ENCODE results near the gene STAC.

Gene STAC

DNA sequence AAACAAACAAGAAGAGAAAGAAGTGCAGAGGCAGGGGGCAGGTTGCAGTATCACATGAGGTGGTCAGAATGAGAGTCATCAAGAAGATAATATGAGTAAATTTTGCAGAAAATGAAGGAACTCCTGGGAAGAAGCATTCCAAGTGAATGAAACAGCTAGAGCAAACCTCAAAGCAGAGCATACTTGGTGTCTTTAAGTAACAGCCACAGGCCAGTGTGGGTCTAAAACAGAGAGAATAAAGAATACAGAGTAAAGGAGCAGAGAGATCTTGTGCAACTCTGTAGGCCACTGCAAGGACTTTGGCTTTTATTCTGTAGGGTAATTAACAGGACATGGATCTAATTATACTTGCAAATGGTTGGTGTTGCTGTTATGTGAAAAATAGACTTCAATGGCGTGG lies 81.3 kb downstream of the STAC start:
- TF ChIP-seq, protein P1, sequence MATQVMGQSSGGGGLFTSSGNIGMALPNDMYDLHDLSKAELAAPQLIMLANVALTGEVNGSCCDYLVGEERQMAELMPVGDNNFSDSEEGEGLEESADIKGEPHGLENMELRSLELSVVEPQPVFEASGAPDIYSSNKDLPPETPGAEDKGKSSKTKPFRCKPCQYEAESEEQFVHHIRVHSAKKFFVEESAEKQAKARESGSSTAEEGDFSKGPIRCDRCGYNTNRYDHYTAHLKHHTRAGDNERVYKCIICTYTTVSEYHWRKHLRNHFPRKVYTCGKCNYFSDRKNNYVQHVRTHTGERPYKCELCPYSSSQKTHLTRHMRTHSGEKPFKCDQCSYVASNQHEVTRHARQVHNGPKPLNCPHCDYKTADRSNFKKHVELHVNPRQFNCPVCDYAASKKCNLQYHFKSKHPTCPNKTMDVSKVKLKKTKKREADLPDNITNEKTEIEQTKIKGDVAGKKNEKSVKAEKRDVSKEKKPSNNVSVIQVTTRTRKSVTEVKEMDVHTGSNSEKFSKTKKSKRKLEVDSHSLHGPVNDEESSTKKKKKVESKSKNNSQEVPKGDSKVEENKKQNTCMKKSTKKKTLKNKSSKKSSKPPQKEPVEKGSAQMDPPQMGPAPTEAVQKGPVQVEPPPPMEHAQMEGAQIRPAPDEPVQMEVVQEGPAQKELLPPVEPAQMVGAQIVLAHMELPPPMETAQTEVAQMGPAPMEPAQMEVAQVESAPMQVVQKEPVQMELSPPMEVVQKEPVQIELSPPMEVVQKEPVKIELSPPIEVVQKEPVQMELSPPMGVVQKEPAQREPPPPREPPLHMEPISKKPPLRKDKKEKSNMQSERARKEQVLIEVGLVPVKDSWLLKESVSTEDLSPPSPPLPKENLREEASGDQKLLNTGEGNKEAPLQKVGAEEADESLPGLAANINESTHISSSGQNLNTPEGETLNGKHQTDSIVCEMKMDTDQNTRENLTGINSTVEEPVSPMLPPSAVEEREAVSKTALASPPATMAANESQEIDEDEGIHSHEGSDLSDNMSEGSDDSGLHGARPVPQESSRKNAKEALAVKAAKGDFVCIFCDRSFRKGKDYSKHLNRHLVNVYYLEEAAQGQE (IDR thresholded peaks at IDR 0.05; ENCODE audit: insufficient read depth in 1 of 2, low read depth in 2 of 2, low read length in 2 of 2): no peak
- TF ChIP-seq SIN3A (IDR thresholded peaks at IDR 0.05; ENCODE audit: borderline replicate concordance, insufficient read depth, low read length) (no peak), POLR2AphosphoS5 (IDR thresholded peaks at IDR 0.05; ENCODE audit: low read depth, low read length) (no peak), TAF1 (IDR thresholded peaks at IDR 0.05; ENCODE audit: borderline replicate concordance, insufficient read depth, low read length) (no peak), FOXP2 (optimal IDR thresholded peaks at IDR 0.05; ENCODE audit: borderline replicate concordance, extremely low read depth, extremely low read length, insufficient read depth) (no peak)

DNA sequence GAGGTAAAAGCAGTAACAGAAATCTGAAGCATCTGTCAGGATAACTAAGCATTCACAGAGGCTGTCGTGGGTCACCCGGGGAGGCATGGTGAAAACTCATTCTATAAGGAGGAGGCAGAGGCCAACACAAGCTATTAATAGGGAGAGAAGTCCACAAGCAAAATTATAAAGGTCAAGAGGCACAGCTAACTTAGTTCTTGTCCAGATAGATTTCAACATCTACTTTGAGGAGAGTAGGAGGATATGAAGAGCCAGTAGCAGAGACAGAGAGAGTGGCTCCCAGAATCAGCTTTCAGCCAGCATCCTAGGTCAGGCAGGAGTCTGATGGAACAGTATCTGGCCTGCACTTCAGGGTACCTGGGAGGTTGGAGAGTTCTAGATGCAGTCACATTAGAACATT lies 95.3 kb downstream of the STAC start:
- TF ChIP-seq, protein P1 (IDR thresholded peaks at IDR 0.05; ENCODE audit: insufficient read depth in 1 of 2, low read depth in 2 of 2, low read length in 2 of 2): no peak
- TF ChIP-seq FOXP2 (optimal IDR thresholded peaks at IDR 0.05; ENCODE audit: borderline replicate concordance, extremely low read depth, extremely low read length, insufficient read depth): no peak
- no peak for TF ChIP-seq TAF1 (IDR thresholded peaks at IDR 0.05; ENCODE audit: borderline replicate concordance, insufficient read depth, low read length)
- TF ChIP-seq SIN3A (IDR thresholded peaks at IDR 0.05; ENCODE audit: borderline replicate concordance, insufficient read depth, low read length): no peak
- TF ChIP-seq POLR2AphosphoS5 (IDR thresholded peaks at IDR 0.05; ENCODE audit: low read depth, low read length): no peak

DNA sequence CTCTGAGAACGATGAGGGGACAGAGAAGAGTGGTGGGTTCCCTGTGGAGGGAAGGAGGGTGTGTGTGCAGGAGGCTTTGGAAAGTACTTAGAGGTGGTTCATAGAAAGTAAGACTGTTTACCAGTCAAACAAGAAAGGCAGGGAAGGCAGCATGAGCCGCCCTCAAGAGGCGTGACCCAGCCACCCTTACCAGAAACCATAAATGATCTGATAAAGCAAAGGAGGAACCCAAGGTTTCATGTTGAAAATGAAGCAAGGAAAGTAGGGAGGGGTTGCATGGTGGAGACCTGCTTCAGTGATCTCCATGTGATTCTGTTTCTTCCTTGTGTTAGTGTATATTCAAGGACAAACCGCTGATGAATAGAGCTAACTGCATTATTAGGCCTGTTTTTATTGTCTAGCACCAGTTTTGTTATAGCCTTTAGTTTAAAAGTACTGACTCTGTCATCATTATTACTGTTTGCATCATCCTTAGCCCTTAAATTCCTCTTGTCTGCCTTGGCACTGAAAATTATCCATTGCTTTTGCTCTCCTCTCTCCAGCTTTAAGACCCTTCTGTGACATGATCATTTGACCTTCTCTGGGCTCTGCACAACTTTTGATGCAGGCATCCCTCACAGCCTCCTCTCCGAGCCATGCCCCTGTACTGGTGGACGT lies 96.1 kb downstream of the STAC start:
- TF ChIP-seq, protein P1 (IDR thresholded peaks at IDR 0.05; ENCODE audit: insufficient read depth in 1 of 2, low read depth in 2 of 2, low read length in 2 of 2): no peak
- TF ChIP-seq FOXP2 (optimal IDR thresholded peaks at IDR 0.05; ENCODE audit: borderline replicate concordance, extremely low read depth, extremely low read length, insufficient read depth): no peak

DNA sequence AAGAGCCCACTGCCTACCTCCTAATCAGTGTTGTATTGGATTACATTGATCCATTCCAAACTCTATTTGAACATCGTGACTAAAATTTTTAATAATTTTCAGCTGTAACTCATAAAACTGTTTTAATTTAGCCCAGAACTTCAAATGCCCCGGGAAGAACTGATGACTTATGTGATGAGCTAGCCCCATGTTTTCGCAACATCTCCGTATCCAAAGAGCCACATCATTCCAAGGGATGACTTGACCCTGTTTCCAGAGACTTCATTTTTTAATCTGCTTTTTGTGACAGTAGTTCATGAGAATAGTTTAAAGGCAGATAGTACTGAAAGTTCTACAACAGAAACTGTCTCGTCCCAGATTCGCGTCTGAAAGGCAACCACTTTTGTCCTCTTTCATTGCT lies 97.4 kb downstream of the STAC start:
- TF ChIP-seq POLR2AphosphoS5 (IDR thresholded peaks at IDR 0.05; ENCODE audit: low read depth, low read length) (no peak), FOXP2 (optimal IDR thresholded peaks at IDR 0.05; ENCODE audit: borderline replicate concordance, extremely low read depth, extremely low read length, insufficient read depth) (no peak), TAF1 (IDR thresholded peaks at IDR 0.05; ENCODE audit: borderline replicate concordance, insufficient read depth, low read length) (no peak), SIN3A (IDR thresholded peaks at IDR 0.05; ENCODE audit: borderline replicate concordance, insufficient read depth, low read length) (no peak)
- TF ChIP-seq, protein P1 (IDR thresholded peaks at IDR 0.05; ENCODE audit: insufficient read depth in 1 of 2, low read depth in 2 of 2, low read length in 2 of 2): no peak
